Spinal cord (tissue), 10 donors: ENCODE data around the gene PRKCQ. TPM values are rescaled to one million over a fixed set of nuclear protein-coding genes. Genes with fewer than 3 reads are reported as not detected.

Experiments
- DNase-seq, 6 donors: peaks; one replicate each; pipeline versions ENCODE4 v3.0.0 to v3.0.0-alpha.2; 2013 to 2015; ENCODE audit warnings: low spot score in 6 of 6, low read depth in 4 of 6
- H3K27ac ChIP-seq: one replicate; pipeline ENCODE4 v1.5.1; 2013; ENCODE audit warnings: low read depth, low read length, control low read depth
- H3K27me3 ChIP-seq: one replicate; pipeline ENCODE4 v1.6.1; 2013; ENCODE audit warnings: low read length; ENCODE audit not compliant: control insufficient read depth, insufficient read depth
- H3K36me3 ChIP-seq: one replicate; pipeline ENCODE4 v1.6.1; 2013; ENCODE audit warnings: low read length; ENCODE audit not compliant: control insufficient read depth, insufficient read depth
- H3K4me1 ChIP-seq: one replicate; pipeline ENCODE4 v1.6.1; 2013; ENCODE audit warnings: low read length; ENCODE audit not compliant: control insufficient read depth, insufficient read depth
- H3K4me3 ChIP-seq: one replicate; pipeline ENCODE4 v1.5.1; 2013; ENCODE audit warnings: low read depth, low read length, control low read depth
- H3K9me3 ChIP-seq: one replicate; pipeline ENCODE4 v1.6.1; 2013; ENCODE audit warnings: low read length; ENCODE audit not compliant: control insufficient read depth, insufficient read depth
- WGBS: methylation state at CpG from one replicate; pipeline ENCODE4 v1.1.5; 2013; ENCODE audit warnings: missing lambda C conversion rate; ENCODE audit not compliant: insufficient coverage; 5-methylcytosine and 5-hydroxymethylcytosine counted together
- polyA plus RNA-seq, 2 donors: library from polyadenylated mRNA; unstranded; fragments of 120-200 nt; gene quantifications; one replicate each; pipeline ENCODE4 v1.2.1, GENCODE V29; 2013; ENCODE audit not compliant: insufficient read length in 2 of 2
- total RNA-seq, 2 donors: library from RNA; depleted of rRNA in 1 of 2; stranded (reverse); fragments of 120-200 nt in 1 of 2; fragments of >200 nt in 1 of 2; gene quantifications; one replicate each; pipeline versions ENCODE4 v1.2.3 to v1.2.4, GENCODE V29; 2013 to 2014
- donor health status: healthy.

Gene PRKCQ
- total and polyA plus RNA-seq, 4 donors = 6.2 to 10.9 (median 9.6) TPM

- Histone ChIP-seq H3K9me3 (no peaks in the 10 kb centered on the region), H3K27ac (no peak overlapping the region), H3K36me3 (no peaks in the 10 kb centered on the region), H3K4me1 (no peaks in the 10 kb centered on the region), H3K4me3 (no peak overlapping the region), H3K27me3 (no peaks in the 10 kb centered on the region)
- no CpG with 5 or more reads among the region's 2 CpGs for WGBS
- no peak for DNase-seq
These were observed 32.3 kb upstream of the PRKCQ start for GRCh38 chr10:6612371-6612770.

DNA sequence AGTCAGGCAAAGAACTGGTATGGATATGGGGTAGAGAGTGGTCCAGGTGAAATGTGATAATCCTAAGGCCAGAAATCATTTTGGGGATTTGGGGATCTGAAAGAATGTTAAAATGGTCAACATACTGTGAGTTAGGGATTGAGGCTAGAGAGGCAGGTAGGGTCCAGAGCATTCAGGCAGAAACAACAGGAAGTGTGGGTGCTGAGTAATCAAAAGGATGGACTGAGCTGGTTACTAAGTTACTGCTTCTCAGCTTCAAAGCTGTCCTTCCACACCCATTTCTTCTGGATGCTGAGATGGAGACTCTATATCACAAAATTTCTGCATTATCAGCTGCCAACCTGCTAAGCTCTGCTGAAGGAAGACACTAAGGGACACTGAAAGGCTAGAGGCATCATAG, 30.6 kb upstream of the PRKCQ start:
- no peak for DNase-seq

DNA sequence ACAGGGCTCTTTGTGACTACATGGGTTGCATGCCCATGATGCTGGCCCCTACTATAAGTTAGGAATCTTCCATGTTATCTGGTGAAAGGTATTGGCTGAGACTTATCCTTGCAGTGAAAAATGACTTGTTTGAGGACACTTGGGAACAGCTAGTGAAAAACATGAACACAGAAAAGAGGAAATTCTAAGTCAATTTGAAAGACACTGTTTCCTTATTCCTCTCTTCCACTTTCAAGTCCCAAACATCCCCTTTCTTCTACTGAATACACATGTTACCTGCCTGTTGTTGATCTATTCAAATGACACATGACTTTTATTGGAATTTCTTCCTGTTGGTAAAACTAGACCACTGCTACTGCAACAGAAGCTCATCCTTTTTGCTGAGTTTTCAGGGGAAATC, 29.5 kb upstream of the PRKCQ start:
- no peak overlapping the region for H3K4me3 ChIP-seq
- no peak overlapping the region for H3K27ac ChIP-seq
- H3K36me3 ChIP-seq = no peaks in the 10 kb centered on the region
- H3K4me1 ChIP-seq = no peaks in the 10 kb centered on the region
- H3K27me3 ChIP-seq = no peaks in the 10 kb centered on the region
- no peaks in the 10 kb centered on the region for H3K9me3 ChIP-seq
- DNase-seq = no peak

More for the DNA sequence above, 30.6 kb upstream of the PRKCQ start:
- H3K36me3 ChIP-seq = no peaks in the 10 kb centered on the region
- H3K27ac ChIP-seq = no peak overlapping the region
- H3K4me1 ChIP-seq = no peaks in the 10 kb centered on the region
- no peak overlapping the region for H3K4me3 ChIP-seq
- H3K27me3 ChIP-seq = no peaks in the 10 kb centered on the region
- no peaks in the 10 kb centered on the region for H3K9me3 ChIP-seq

DNA sequence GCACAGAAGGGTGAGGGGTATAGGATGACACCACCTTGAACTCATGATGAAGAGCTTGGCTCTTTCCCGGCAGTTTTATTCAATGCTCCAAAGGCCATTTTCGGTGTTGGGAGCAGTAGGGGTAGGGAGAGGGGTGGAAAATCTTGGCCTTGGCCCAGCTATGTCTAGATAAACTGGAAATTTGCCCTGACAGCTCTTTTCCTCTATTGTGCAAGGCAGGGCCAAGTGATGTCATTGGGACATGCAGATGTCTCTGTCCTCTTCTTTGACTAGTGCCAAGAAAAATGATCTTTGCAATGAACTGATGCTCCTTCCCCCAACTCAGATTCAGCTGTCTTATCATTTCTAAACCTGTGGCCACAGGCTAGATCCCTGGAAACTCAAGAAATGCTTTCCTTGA, 27.7 kb upstream of the PRKCQ start:
- no peak overlapping the region for H3K4me3 ChIP-seq
- WGBS = 36% methylated on average over 2 of the region's 2 CpGs
- H3K36me3 ChIP-seq = no peaks in the 10 kb centered on the region
- peak in 1 of 6 donors; percentile 22 for DNase-seq
- H3K27ac ChIP-seq = no peak overlapping the region
- H3K4me1 ChIP-seq = no peaks in the 10 kb centered on the region
- no peaks in the 10 kb centered on the region for H3K9me3 ChIP-seq
- H3K27me3 ChIP-seq = no peaks in the 10 kb centered on the region

- H3K4me1 ChIP-seq = no peaks in the 10 kb centered on the region
- no peaks in the 10 kb centered on the region for H3K27me3 ChIP-seq
- no peak for DNase-seq
- 96% methylated on average over 3 of the region's 3 CpGs for WGBS
- no peaks in the 10 kb centered on the region for H3K36me3 ChIP-seq
- no peak overlapping the region for H3K27ac ChIP-seq
- H3K4me3 ChIP-seq = no peak overlapping the region
- H3K9me3 ChIP-seq = no peaks in the 10 kb centered on the region
These were observed 27.1 kb upstream of the PRKCQ start for GRCh38 chr10:6607182-6607581.

GRCh38 chr10:6603142-6604125, 23.4 kb upstream of the PRKCQ start:
- Histone ChIP-seq H3K4me3 (no peak overlapping the region), H3K36me3 (no peaks in the 10 kb centered on the region), H3K27me3 (no peaks in the 10 kb centered on the region), H3K27ac (no peak overlapping the region), H3K4me1 (no peaks in the 10 kb centered on the region), H3K9me3 (no peaks in the 10 kb centered on the region)
- 84% methylated on average over 13 of the region's 15 CpGs for WGBS
- DNase-seq = no peak

DNA sequence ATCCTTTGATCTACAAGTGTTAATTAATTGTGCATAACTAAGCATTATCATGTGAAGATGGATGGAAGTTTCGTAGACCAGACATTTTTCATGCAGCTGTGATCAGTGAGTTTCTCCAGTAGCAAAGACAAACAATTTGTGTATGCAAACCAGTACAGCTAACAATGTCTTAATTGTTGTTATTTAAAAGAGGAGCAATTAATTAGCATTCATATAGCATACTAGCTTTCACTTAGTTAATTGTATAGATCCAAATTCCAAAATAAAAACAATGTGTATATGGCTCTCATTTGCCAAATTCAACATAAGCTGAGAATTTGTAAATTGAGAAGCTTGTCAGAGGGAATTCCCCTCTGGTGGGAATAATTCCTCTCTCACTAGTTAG, 22.6 kb upstream of the PRKCQ start:
- Histone ChIP-seq H3K36me3 (no peaks in the 10 kb centered on the region), H3K9me3 (no peaks in the 10 kb centered on the region), H3K27me3 (no peaks in the 10 kb centered on the region), H3K4me1 (no peaks in the 10 kb centered on the region), H3K27ac (no peak overlapping the region), H3K4me3 (no peak overlapping the region)
- WGBS = no CpG with 5 or more reads among the region's 1 CpG
- DNase-seq = peak in 1 of 6 donors; percentile 10

DNA sequence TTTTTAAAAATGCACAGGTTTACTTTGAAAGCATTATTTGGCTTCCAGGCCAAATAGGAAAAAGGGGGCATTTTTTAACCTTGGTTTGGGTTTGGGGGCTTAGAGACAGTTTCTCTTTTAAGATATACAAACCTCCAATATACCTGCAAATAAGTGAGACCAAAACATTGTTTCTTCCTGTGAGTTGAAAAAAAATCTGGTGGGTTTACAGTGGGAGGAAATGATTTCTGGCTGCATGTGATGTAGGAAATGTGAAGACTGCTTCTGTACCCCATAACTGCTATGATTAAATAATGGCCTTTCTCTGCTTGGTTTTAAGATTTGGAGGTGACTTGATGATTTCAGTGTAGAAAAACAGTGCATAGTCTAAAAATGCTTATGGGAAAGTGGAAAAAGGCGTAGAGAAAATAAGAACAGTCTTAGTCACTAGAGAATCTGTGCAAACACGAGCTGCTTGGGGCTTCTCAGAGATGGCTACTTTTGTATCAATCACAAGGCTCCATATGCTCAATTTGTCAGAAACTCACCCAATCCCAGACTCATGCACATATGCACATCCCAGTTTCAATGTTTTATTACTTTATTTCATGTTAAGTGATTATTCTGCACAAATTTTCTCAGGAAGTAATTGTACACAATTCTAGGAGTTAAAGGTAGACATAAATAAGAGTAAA, 22.1 kb upstream of the PRKCQ start:
- Histone ChIP-seq H3K27me3 (no peaks in the 10 kb centered on the region), H3K9me3 (no peaks in the 10 kb centered on the region), H3K36me3 (no peaks in the 10 kb centered on the region), H3K4me1 (no peaks in the 10 kb centered on the region), H3K27ac (no peak overlapping the region), H3K4me3 (no peak overlapping the region)
- peak in 1 of 6 donors; percentile 38 for DNase-seq
- whole genome bisulfite sequencing = no CpG with 5 or more reads among the region's 2 CpGs

- H3K4me3 ChIP-seq = no peak overlapping the region
- H3K27ac ChIP-seq = no peak overlapping the region
- no peaks in the 10 kb centered on the region for H3K27me3 ChIP-seq
- no peak for DNase-seq
- H3K4me1 ChIP-seq = no peaks in the 10 kb centered on the region
- WGBS = 91% methylated on average over 7 of the region's 9 CpGs
- no peaks in the 10 kb centered on the region for H3K36me3 ChIP-seq
- no peaks in the 10 kb centered on the region for H3K9me3 ChIP-seq
These were observed 21.2 kb upstream of the PRKCQ start for GRCh38 chr10:6601246-6601805.
